CD4-positive, CD25-positive, alpha-beta regulatory T cell (primary cell): Measurements from ENCODE around the gene DNMT3A. TPM values are rescaled to one million over a fixed set of nuclear protein-coding genes. Genes with fewer than 3 reads are reported as not detected.

ENCODE experiments used
- ATAC-seq, 2 donors: fragments of 150-1000 bp; cut with Tn5 transposase; one replicate each; pipeline ENCODE4 v1.10.0; 2021; ENCODE audit warnings: low read depth in 2 of 2, moderate number of reproducible peaks in 2 of 2, moderate library complexity in 1 of 2
- DNase-seq, 3 donors: peaks; one replicate each; pipeline versions ENCODE4 v3.0.0 to v3.0.0-alpha.2; 2012 to 2022; ENCODE audit warnings: mixed read lengths in 1 of 3
- H3K27ac ChIP-seq: one replicate; pipeline ENCODE4 v1.7.0; 2013; ENCODE audit warnings: mild to moderate bottlenecking, low read length; ENCODE audit not compliant: insufficient read depth, poor library complexity, severe bottlenecking
- H3K27me3 ChIP-seq: one replicate; pipeline ENCODE4 v1.7.0; 2013; ENCODE audit warnings: low read length; ENCODE audit not compliant: control insufficient read depth, insufficient read depth
- H3K36me3 ChIP-seq: one replicate; pipeline ENCODE4 v1.7.0; 2013; ENCODE audit warnings: mild to moderate bottlenecking, low read length, moderate library complexity; ENCODE audit not compliant: control insufficient read depth, insufficient read depth
- H3K4me1 ChIP-seq: 2 replicates; pipeline ENCODE4 v1.7.0; 2013; ENCODE audit warnings: mild to moderate bottlenecking, low read length; ENCODE audit not compliant: insufficient read depth, control insufficient read depth, poor library complexity, severe bottlenecking
- H3K4me3 ChIP-seq: one replicate; pipeline ENCODE4 v1.7.0; 2013; ENCODE audit warnings: low read depth, mild to moderate bottlenecking, low read length, moderate library complexity
- H3K9me3 ChIP-seq, 2 experiments: 1 replicate in 1 of 2; 2 replicates in 1 of 2; pipeline ENCODE4 v1.7.0; 2013; ENCODE audit warnings: low read length in 2 of 2, mild to moderate bottlenecking in 1 of 2, moderate library complexity in 1 of 2; ENCODE audit not compliant: control insufficient read depth in 2 of 2
- H3K27ac Mint-ChIP-seq, 3 donors: one replicate each; pipeline ENCODE4 v1.8.0; 2020 to 2022; ENCODE audit warnings: mild to moderate bottlenecking in 3 of 3, mixed read lengths in 3 of 3, moderate library complexity in 2 of 3
- H3K27me3 Mint-ChIP-seq: one replicate; pipeline ENCODE4 v1.8.0; 2022; ENCODE audit warnings: mild to moderate bottlenecking, mixed read lengths
- H3K36me3 Mint-ChIP-seq: one replicate; pipeline ENCODE4 v1.8.0; 2020; ENCODE audit warnings: mixed read lengths
- H3K4me1 Mint-ChIP-seq, 4 donors: one replicate each; pipeline ENCODE4 v1.8.0; 2020 to 2022; ENCODE audit warnings: mixed read lengths in 4 of 4, mild to moderate bottlenecking in 1 of 4
- H3K4me3 Mint-ChIP-seq, 4 donors: one replicate each; pipeline ENCODE4 v1.8.0; 2020 to 2022; ENCODE audit warnings: mild to moderate bottlenecking in 4 of 4, mixed read lengths in 4 of 4, moderate library complexity in 3 of 4
- H3K9me3 Mint-ChIP-seq, 7 donors: one replicate each; pipeline ENCODE4 v1.8.0; 2020 to 2022; ENCODE audit warnings: mixed read lengths in 7 of 7, mild to moderate bottlenecking in 3 of 7, moderate library complexity in 2 of 7
- polyA plus RNA-seq, 4 donors: library from polyadenylated mRNA; unstranded; fragments of 300-500 nt; fragmentation: Illumina TruSeq; gene quantifications; one replicate each; pipeline ENCODE4 v1.2.3, GENCODE V29; 2021
- total RNA-seq: library from RNA; stranded (reverse); gene quantifications from one replicate; pipeline ENCODE4 v1.2.3, GENCODE V29; 2022

DNMT3A gene
- total and polyA plus RNA-seq, 5 donors from 2014 or later: 8.1 to 81.0 (median 12.4) TPM

GRCh38 chr2:25376750-25377621, 35.3 kb upstream of the DNMT3A start:
- peak overlapping the region; percentile 34 for H3K4me3 ChIP-seq
- H3K27ac ChIP-seq: peak overlapping the region; percentile 77

GRCh38 chr2:25375989-25376545, 34.3 kb upstream of the DNMT3A start:
- peak overlapping the region in 1 of 3 donors; percentile 74 for H3K27ac Mint-ChIP-seq
- H3K27me3 Mint-ChIP-seq: no peaks in the 10 kb centered on the region
- H3K4me3 Mint-ChIP-seq: peak overlapping the region; percentile 29 to 79 (median 40)
- Histone ChIP-seq H3K36me3 (peaks cover 3% of the 10 kb centered on the region), H3K27ac (no peak overlapping the region), H3K4me3 (no peak overlapping the region), H3K27me3 (no peaks in the 10 kb centered on the region), H3K4me1 (peaks cover 28% of the 10 kb centered on the region), H3K9me3 (no peaks in the 10 kb centered on the region)
- ATAC-seq: no peak
- H3K4me1 Mint-ChIP-seq: peaks cover 0 to 38% (median 18%) of the 10 kb centered on the region in 4 donors
- no peak for DNase-seq
- peaks cover 28% of the 10 kb centered on the region for H3K36me3 Mint-ChIP-seq
- H3K9me3 Mint-ChIP-seq: no peaks in the 10 kb centered on the region

More at GRCh38 chr2:25376750-25377621, 35.3 kb upstream of the DNMT3A start:
- Mint-ChIP-seq H3K4me1 (peaks cover 0 to 38% (median 21%) of the 10 kb centered on the region in 4 donors), H3K9me3 (no peaks in the 10 kb centered on the region), H3K4me3 (peak overlapping the region; percentile 76 to 85 (median 82)), H3K27me3 (no peaks in the 10 kb centered on the region), H3K36me3 (peaks cover 30% of the 10 kb centered on the region), H3K27ac (peak overlapping the region; percentile 93 to 98 (median 97))
- no peaks in the 10 kb centered on the region for H3K9me3 ChIP-seq
- ATAC-seq (peak; percentile 100), DNase-seq (peak; percentile 83 to 96 (median 92))
- no peaks in the 10 kb centered on the region for H3K36me3 ChIP-seq
- peaks cover 28% of the 10 kb centered on the region for H3K4me1 ChIP-seq
- H3K27me3 ChIP-seq: no peaks in the 10 kb centered on the region

GRCh38 chr2:25375371-25375988, 33.8 kb upstream of the DNMT3A start:
- Histone ChIP-seq H3K27ac (no peak overlapping the region), H3K9me3 (no peaks in the 10 kb centered on the region), H3K36me3 (peaks cover 5% of the 10 kb centered on the region), H3K4me1 (peaks cover 28% of the 10 kb centered on the region), H3K4me3 (no peak overlapping the region), H3K27me3 (no peaks in the 10 kb centered on the region)
- Mint-ChIP-seq H3K36me3 (peaks cover 30% of the 10 kb centered on the region), H3K4me3 (no peak overlapping the region), H3K27me3 (no peaks in the 10 kb centered on the region), H3K9me3 (no peaks in the 10 kb centered on the region), H3K4me1 (peaks cover 0 to 41% (median 18%) of the 10 kb centered on the region in 4 donors), H3K27ac (no peak overlapping the region)
- DNase-seq: no peak
- ATAC-seq: no peak

GRCh38 chr2:25374827-25375226, 33.1 kb upstream of the DNMT3A start:
- H3K4me3 ChIP-seq: no peak overlapping the region
- peaks cover 26% of the 10 kb centered on the region for H3K36me3 Mint-ChIP-seq
- peaks cover 5% of the 10 kb centered on the region for H3K36me3 ChIP-seq
- H3K27me3 ChIP-seq: no peaks in the 10 kb centered on the region
- no peaks in the 10 kb centered on the region for H3K9me3 Mint-ChIP-seq
- H3K4me1 Mint-ChIP-seq: peaks cover 0 to 42% (median 18%) of the 10 kb centered on the region in 4 donors
- ATAC-seq (no peak), DNase-seq (no peak)
- no peaks in the 10 kb centered on the region for H3K27me3 Mint-ChIP-seq
- peaks cover 28% of the 10 kb centered on the region for H3K4me1 ChIP-seq
- H3K27ac ChIP-seq: no peak overlapping the region
- no peak overlapping the region for H3K27ac Mint-ChIP-seq
- H3K9me3 ChIP-seq: no peaks in the 10 kb centered on the region
- no peak overlapping the region for H3K4me3 Mint-ChIP-seq

- no peak for DNase-seq
- Mint-ChIP-seq H3K27ac (no peak overlapping the region), H3K4me1 (peaks cover 0 to 39% (median 18%) of the 10 kb centered on the region in 4 donors), H3K9me3 (no peaks in the 10 kb centered on the region), H3K27me3 (no peaks in the 10 kb centered on the region), H3K4me3 (peak overlapping the region in 1 of 4 donors; percentile 34), H3K36me3 (peaks cover 23% of the 10 kb centered on the region)
- Histone ChIP-seq H3K4me1 (peaks cover 28% of the 10 kb centered on the region), H3K9me3 (no peaks in the 10 kb centered on the region), H3K36me3 (peaks cover 5% of the 10 kb centered on the region), H3K27me3 (no peaks in the 10 kb centered on the region), H3K4me3 (no peak overlapping the region), H3K27ac (no peak overlapping the region)
- no peak for ATAC-seq
Measured at GRCh38 chr2:25374411-25374810, 32.7 kb upstream of the DNMT3A start.

GRCh38 chr2:25373269-25373981, 31.7 kb upstream of the DNMT3A start:
- Mint-ChIP-seq H3K27ac (no peak overlapping the region), H3K4me1 (peaks cover 0 to 32% (median 14%) of the 10 kb centered on the region in 4 donors), H3K36me3 (peaks cover 26% of the 10 kb centered on the region), H3K9me3 (no peaks in the 10 kb centered on the region), H3K4me3 (no peak overlapping the region), H3K27me3 (no peaks in the 10 kb centered on the region)
- peaks cover 21% of the 10 kb centered on the region for H3K4me1 ChIP-seq
- ATAC-seq (no peak), DNase-seq (no peak)
- H3K9me3 ChIP-seq: no peaks in the 10 kb centered on the region
- no peaks in the 10 kb centered on the region for H3K27me3 ChIP-seq
- H3K27ac ChIP-seq: no peak overlapping the region
- no peak overlapping the region for H3K4me3 ChIP-seq
- peaks cover 5% of the 10 kb centered on the region for H3K36me3 ChIP-seq
